Naive B cell (primary cell): Measurements from ENCODE around the gene PVALEF. TPM values are rescaled to one million over a fixed set of nuclear protein-coding genes. Genes with fewer than 3 reads are reported as not detected.

ENCODE experiments used
- ATAC-seq, 2 donors: fragments of 150-1000 bp; cut with Tn5 transposase; 2 replicates each; pipeline ENCODE4 v1.10.0; 2021; ENCODE audit warnings: low read depth in 2 of 2, mild to moderate bottlenecking in 2 of 2, moderate library complexity in 2 of 2
- DNase-seq: peaks from one replicate; pipeline ENCODE4 v3.0.0; 2022
- H3K27ac Mint-ChIP-seq, 6 donors: one replicate each; pipeline ENCODE4 v1.8.0; 2020 to 2022; ENCODE audit warnings: mild to moderate bottlenecking in 6 of 6, mixed read lengths in 6 of 6, moderate library complexity in 5 of 6, inconsistent platforms in 2 of 6
- H3K27me3 Mint-ChIP-seq, 3 donors: one replicate each; pipeline ENCODE4 v1.8.0; 2021 to 2022; ENCODE audit warnings: mixed read lengths in 3 of 3, mild to moderate bottlenecking in 1 of 3
- H3K36me3 Mint-ChIP-seq, 2 donors: one replicate each; pipeline ENCODE4 v1.8.0; 2020 to 2022; ENCODE audit warnings: mixed read lengths in 2 of 2, inconsistent platforms in 1 of 2, mild to moderate bottlenecking in 1 of 2
- H3K4me1 Mint-ChIP-seq, 3 donors: one replicate each; pipeline ENCODE4 v1.8.0; 2020 to 2022; ENCODE audit warnings: mixed read lengths in 3 of 3, inconsistent platforms in 1 of 3, mild to moderate bottlenecking in 1 of 3, moderate library complexity in 1 of 3
- H3K4me3 Mint-ChIP-seq, 8 donors: one replicate each; pipeline ENCODE4 v1.8.0; 2020 to 2022; ENCODE audit warnings: mild to moderate bottlenecking in 8 of 8, mixed read lengths in 8 of 8, moderate library complexity in 8 of 8, inconsistent platforms in 2 of 8
- H3K9me3 Mint-ChIP-seq, 7 donors: one replicate each; pipeline ENCODE4 v1.8.0; 2020 to 2022; ENCODE audit warnings: mixed read lengths in 7 of 7, mild to moderate bottlenecking in 5 of 7, inconsistent platforms in 2 of 7, moderate library complexity in 1 of 7
- polyA plus RNA-seq, 6 donors: library from polyadenylated mRNA; unstranded; fragments of 300-500 nt; fragmentation: Illumina TruSeq; gene quantifications; one replicate each; pipeline ENCODE4 v1.2.3, GENCODE V29; 2021; ENCODE audit warnings: low read depth in 6 of 6

Gene PVALEF
- polyA plus RNA-seq, 6 donors from 2014 or later, result not detected

GRCh38 chr17:81197409-81197795, 32.1 kb downstream of the PVALEF start:
- no peak overlapping the region for H3K4me3 Mint-ChIP-seq
- no peaks in the 10 kb centered on the region for H3K4me1 Mint-ChIP-seq
- no peaks in the 10 kb centered on the region for H3K27me3 Mint-ChIP-seq
- no peak for ATAC-seq
- no peak for DNase-seq
- H3K27ac Mint-ChIP-seq, result no peak overlapping the region
- H3K36me3 Mint-ChIP-seq, result no peaks in the 10 kb centered on the region
- no peaks in the 10 kb centered on the region for H3K9me3 Mint-ChIP-seq

- H3K9me3 Mint-ChIP-seq, result no peaks in the 10 kb centered on the region
- no peaks in the 10 kb centered on the region for H3K4me1 Mint-ChIP-seq
- H3K27ac Mint-ChIP-seq, result no peak overlapping the region
- H3K27me3 Mint-ChIP-seq, result no peaks in the 10 kb centered on the region
- no peak overlapping the region for H3K4me3 Mint-ChIP-seq
- ATAC-seq, result no peak
- no peaks in the 10 kb centered on the region for H3K36me3 Mint-ChIP-seq
- no peak for DNase-seq
Measured at GRCh38 chr17:81197831-81198490, 32.7 kb downstream of the PVALEF start.

GRCh38 chr17:81198826-81199481, 33.6 kb downstream of the PVALEF start:
- H3K9me3 Mint-ChIP-seq, result no peaks in the 10 kb centered on the region
- no peaks in the 10 kb centered on the region for H3K36me3 Mint-ChIP-seq
- DNase-seq, result no peak

GRCh38 chr17:81199482-81199830, 34.1 kb downstream of the PVALEF start:
- no peaks in the 10 kb centered on the region for H3K36me3 Mint-ChIP-seq
- no peak for ATAC-seq
- H3K9me3 Mint-ChIP-seq, result no peaks in the 10 kb centered on the region
- no peaks in the 10 kb centered on the region for H3K4me1 Mint-ChIP-seq
- H3K27me3 Mint-ChIP-seq, result no peaks in the 10 kb centered on the region
- H3K4me3 Mint-ChIP-seq, result no peak overlapping the region
- no peak overlapping the region for H3K27ac Mint-ChIP-seq
- DNase-seq, result no peak

More at GRCh38 chr17:81198826-81199481, 33.6 kb downstream of the PVALEF start:
- H3K4me1 Mint-ChIP-seq, result no peaks in the 10 kb centered on the region
- no peak overlapping the region for H3K27ac Mint-ChIP-seq
- H3K27me3 Mint-ChIP-seq, result no peaks in the 10 kb centered on the region
- H3K4me3 Mint-ChIP-seq, result no peak overlapping the region
- ATAC-seq, result no peak

- Mint-ChIP-seq H3K27me3 (no peaks in the 10 kb centered on the region), H3K36me3 (no peaks in the 10 kb centered on the region), H3K27ac (no peak overlapping the region), H3K9me3 (no peaks in the 10 kb centered on the region), H3K4me3 (no peak overlapping the region), H3K4me1 (no peaks in the 10 kb centered on the region)
- DNase-seq (no peak), ATAC-seq (no peak)
Measured at GRCh38 chr17:81200201-81200600, 34.9 kb downstream of the PVALEF start.

GRCh38 chr17:81200695-81201580, 35.6 kb downstream of the PVALEF start:
- Mint-ChIP-seq H3K4me3 (no peak overlapping the region), H3K27me3 (no peaks in the 10 kb centered on the region), H3K9me3 (no peaks in the 10 kb centered on the region), H3K36me3 (no peaks in the 10 kb centered on the region), H3K4me1 (no peaks in the 10 kb centered on the region), H3K27ac (no peak overlapping the region)
- ATAC-seq, result peak; percentile 45 to 46
- DNase-seq, result no peak

- ATAC-seq, result no peak
- H3K27me3 Mint-ChIP-seq, result no peaks in the 10 kb centered on the region
Measured at GRCh38 chr17:81202318-81202717, 37.0 kb downstream of the PVALEF start.

GRCh38 chr17:81203136-81203535, 37.8 kb downstream of the PVALEF start:
- H3K36me3 Mint-ChIP-seq, result no peaks in the 10 kb centered on the region
- no peak for ATAC-seq
- H3K4me1 Mint-ChIP-seq, result peaks cover 4 to 8% (median 5%) of the 10 kb centered on the region in 3 donors
- H3K9me3 Mint-ChIP-seq, result no peaks in the 10 kb centered on the region
- no peak overlapping the region for H3K4me3 Mint-ChIP-seq
- H3K27me3 Mint-ChIP-seq, result no peaks in the 10 kb centered on the region
- no peak overlapping the region for H3K27ac Mint-ChIP-seq
- DNase-seq, result no peak

More at GRCh38 chr17:81202318-81202717, 37.0 kb downstream of the PVALEF start:
- H3K9me3 Mint-ChIP-seq, result no peaks in the 10 kb centered on the region
- H3K4me1 Mint-ChIP-seq, result no peaks in the 10 kb centered on the region
- no peak overlapping the region for H3K4me3 Mint-ChIP-seq
- H3K27ac Mint-ChIP-seq, result no peak overlapping the region
- no peaks in the 10 kb centered on the region for H3K36me3 Mint-ChIP-seq
- DNase-seq, result no peak

GRCh38 chr17:81204578-81204977, 39.3 kb downstream of the PVALEF start:
- Mint-ChIP-seq H3K36me3 (no peaks in the 10 kb centered on the region), H3K4me3 (no peak overlapping the region), H3K27me3 (no peaks in the 10 kb centered on the region), H3K4me1 (peaks cover 4 to 11% (median 5%) of the 10 kb centered on the region in 3 donors), H3K9me3 (no peaks in the 10 kb centered on the region), H3K27ac (peak overlapping the region in 1 of 6 donors; percentile 39)
- DNase-seq (no peak), ATAC-seq (no peak)

GRCh38 chr17:81206166-81206565, 40.9 kb downstream of the PVALEF start:
- peaks cover 4 to 11% (median 5%) of the 10 kb centered on the region in 3 donors for H3K4me1 Mint-ChIP-seq
- no peak overlapping the region for H3K4me3 Mint-ChIP-seq
- no peak for DNase-seq
- ATAC-seq, result no peak
- H3K36me3 Mint-ChIP-seq, result no peaks in the 10 kb centered on the region
- peak overlapping the region in 1 of 6 donors; percentile 78 for H3K27ac Mint-ChIP-seq
- no peaks in the 10 kb centered on the region for H3K9me3 Mint-ChIP-seq
- H3K27me3 Mint-ChIP-seq, result no peaks in the 10 kb centered on the region

- ATAC-seq, result no peak
- Mint-ChIP-seq H3K27ac (peak overlapping the region in 1 of 6 donors; percentile 78), H3K27me3 (no peaks in the 10 kb centered on the region), H3K9me3 (no peaks in the 10 kb centered on the region), H3K4me1 (peaks cover 4 to 11% (median 5%) of the 10 kb centered on the region in 3 donors), H3K36me3 (no peaks in the 10 kb centered on the region), H3K4me3 (no peak overlapping the region)
- no peak for DNase-seq
Measured at GRCh38 chr17:81206657-81207056, 41.4 kb downstream of the PVALEF start.

- DNase-seq, result no peak
Measured at GRCh38 chr17:81207610-81208581, 42.6 kb downstream of the PVALEF start.

GRCh38 chr17:81208651-81209050, 43.3 kb downstream of the PVALEF start:
- no peaks in the 10 kb centered on the region for H3K27me3 Mint-ChIP-seq
- no peaks in the 10 kb centered on the region for H3K36me3 Mint-ChIP-seq
- no peaks in the 10 kb centered on the region for H3K9me3 Mint-ChIP-seq
- DNase-seq (no peak), ATAC-seq (no peak)
- peaks cover 5 to 17% (median 12%) of the 10 kb centered on the region in 3 donors for H3K4me1 Mint-ChIP-seq
- peak overlapping the region in 1 of 8 donors; percentile 63 for H3K4me3 Mint-ChIP-seq
- no peak overlapping the region for H3K27ac Mint-ChIP-seq

More at GRCh38 chr17:81207610-81208581, 42.6 kb downstream of the PVALEF start:
- Mint-ChIP-seq H3K36me3 (no peaks in the 10 kb centered on the region), H3K9me3 (no peaks in the 10 kb centered on the region), H3K27me3 (no peaks in the 10 kb centered on the region), H3K27ac (peak overlapping the region in 3 of 6 donors; percentile 31 to 62 (median 61)), H3K4me1 (peaks cover 5 to 16% (median 9%) of the 10 kb centered on the region in 3 donors), H3K4me3 (no peak overlapping the region)
- ATAC-seq, result peak; percentile 68 to 78
